T-helper 9 cell (primary cell): ENCODE results near the gene IGF2BP1.
A peak's percentile ranks its signal among the peaks of the same experiment; 100 is the strongest.
"Not testable (repeated sequence)": the region's sequence is repeated elsewhere in the genome, so short reads cannot be mapped to it uniquely, and the experiment has no call there.

Source experiments
- DNase-seq: peaks from one replicate; pipeline ENCODE4 v3.0.0-alpha.2; 2020

IGF2BP1 gene

DNA sequence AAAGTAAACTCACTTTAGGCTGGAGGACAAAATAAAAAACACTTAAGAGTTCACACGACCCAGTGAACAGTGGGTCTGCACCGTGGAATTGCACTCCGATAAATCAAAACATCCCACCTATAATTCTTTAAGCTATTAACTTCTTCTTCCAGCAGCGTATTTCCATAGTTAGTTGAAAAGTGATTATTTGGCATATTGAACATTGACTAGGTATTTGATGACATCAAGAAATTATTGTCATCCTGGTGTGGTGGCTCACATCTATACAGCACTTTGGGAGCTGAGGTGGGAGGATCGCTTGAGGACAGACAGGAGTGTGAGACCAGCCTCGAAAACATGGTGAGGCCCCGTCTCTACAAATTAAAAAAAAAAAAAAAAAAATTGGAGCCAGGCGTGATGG lies 23.4 kb downstream of the IGF2BP1 start:
- no peak for DNase-seq

GRCh38 chr17:49021095-49021767 lies 24.0 kb downstream of the IGF2BP1 start:
- DNase-seq, result no peak

DNA sequence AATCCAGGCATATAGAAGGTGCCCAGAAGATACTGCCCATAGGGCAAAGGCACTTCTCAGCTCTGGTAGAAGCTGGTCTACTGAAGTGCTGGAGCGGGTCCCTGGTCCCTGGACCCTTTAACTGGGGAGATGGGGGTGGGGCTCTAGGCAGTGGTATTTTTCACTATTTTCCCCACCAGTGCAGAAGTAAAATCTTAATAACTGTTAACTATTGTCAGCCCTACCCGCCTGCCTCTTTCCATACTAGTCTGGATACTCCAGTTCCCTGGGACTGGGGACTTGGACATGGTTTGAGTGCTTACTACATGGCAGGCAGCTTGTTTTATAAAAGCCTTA lies 24.6 kb downstream of the IGF2BP1 start:
- no peak for DNase-seq

DNA sequence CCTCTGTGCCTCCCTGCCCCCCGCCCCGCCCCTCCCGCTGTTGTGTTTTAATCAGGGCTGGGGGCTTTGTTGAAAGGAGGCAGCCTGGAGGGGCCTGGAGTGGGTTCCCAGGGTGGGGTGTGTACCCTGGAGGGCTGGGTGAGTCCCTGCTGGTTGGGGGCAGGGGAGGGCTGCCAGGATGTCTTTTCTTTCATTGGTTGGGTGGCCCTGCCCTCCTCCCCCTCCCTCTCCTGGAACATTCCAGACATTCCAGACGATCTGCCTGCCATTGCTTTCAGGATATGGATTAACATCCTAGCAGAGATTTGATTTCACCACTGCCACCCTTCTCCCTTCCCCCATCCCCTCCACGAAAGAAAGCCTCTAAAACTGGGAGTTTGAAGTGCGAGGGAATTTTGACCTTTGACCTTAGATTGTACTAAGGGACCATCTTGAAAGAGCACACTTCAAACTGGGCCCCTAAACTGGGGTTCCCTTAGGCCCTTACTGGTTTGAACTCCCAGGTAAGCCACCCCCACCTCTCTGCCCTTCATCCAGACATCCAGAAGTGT lies 25.3 kb downstream of the IGF2BP1 start:
- no peak for DNase-seq

- DNase-seq, result no peak
These were observed 27.3 kb downstream of the IGF2BP1 start for GRCh38 chr17:49024523-49024922.

GRCh38 chr17:49026447-49026846 lies 29.3 kb downstream of the IGF2BP1 start:
- DNase-seq, result not testable (repeated sequence)

- DNase-seq, result no peak
These were observed 31.1 kb downstream of the IGF2BP1 start for GRCh38 chr17:49028271-49028670.

GRCh38 chr17:49029801-49030200 lies 32.6 kb downstream of the IGF2BP1 start:
- no peak for DNase-seq

- no peak for DNase-seq
These were observed 35.1 kb downstream of the IGF2BP1 start for GRCh38 chr17:49031965-49032928.

- peak; percentile 10 for DNase-seq
These were observed 38.5 kb downstream of the IGF2BP1 start for GRCh38 chr17:49035470-49036269.

GRCh38 chr17:49036270-49036626 lies 39.1 kb downstream of the IGF2BP1 start:
- no peak for DNase-seq

GRCh38 chr17:49038138-49038537 lies 41.0 kb downstream of the IGF2BP1 start:
- no peak for DNase-seq

- no peak for DNase-seq
These were observed 41.4 kb downstream of the IGF2BP1 start for GRCh38 chr17:49038544-49038943.

- not testable (repeated sequence) for DNase-seq
These were observed 42.3 kb downstream of the IGF2BP1 start for GRCh38 chr17:49039518-49039917.

GRCh38 chr17:49041527-49041926 lies 44.3 kb downstream of the IGF2BP1 start:
- DNase-seq, result no peak

DNA sequence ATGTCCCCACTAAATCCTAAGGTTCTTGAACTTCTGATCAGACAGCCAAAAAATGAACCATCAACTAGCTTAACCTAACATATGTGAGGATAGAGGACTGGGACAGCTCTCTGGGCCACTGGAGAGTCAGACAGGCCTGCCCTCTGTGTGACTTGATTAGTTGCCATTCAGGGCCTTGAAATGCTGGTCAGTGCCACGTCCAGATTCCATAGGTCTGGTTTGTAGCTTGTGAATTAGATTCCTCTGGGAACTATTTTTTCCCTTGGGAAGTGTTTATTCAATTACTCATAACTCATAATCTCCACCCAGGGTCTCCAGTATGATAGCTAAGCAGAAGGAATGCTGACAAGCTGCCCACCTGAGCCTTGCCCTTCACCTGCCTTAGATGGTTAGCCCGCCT lies 48.2 kb downstream of the IGF2BP1 start:
- no peak for DNase-seq

DNA sequence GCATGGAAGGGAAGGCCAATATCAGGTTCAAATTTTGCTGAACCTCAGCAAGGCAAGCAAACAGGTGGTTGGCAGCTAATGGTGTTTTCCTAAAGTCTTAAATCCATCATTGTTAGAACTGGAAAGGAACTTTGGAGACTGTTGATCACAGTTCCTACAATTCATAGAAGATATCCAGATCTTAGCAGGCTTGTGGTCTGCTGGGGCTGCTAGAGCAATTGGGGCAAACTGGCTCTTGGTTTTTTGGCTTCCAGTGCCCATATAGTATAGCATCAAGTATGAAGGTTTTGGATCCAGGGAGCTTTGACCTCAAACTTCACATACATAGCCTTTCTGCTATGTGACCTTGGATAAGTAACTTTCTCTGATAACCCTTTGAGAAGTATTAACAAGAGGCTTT lies 49.7 kb downstream of the IGF2BP1 start:
- DNase-seq, result no peak

- DNase-seq, result no peak
These were observed 52.1 kb downstream of the IGF2BP1 start for GRCh38 chr17:49049265-49049664.

DNA sequence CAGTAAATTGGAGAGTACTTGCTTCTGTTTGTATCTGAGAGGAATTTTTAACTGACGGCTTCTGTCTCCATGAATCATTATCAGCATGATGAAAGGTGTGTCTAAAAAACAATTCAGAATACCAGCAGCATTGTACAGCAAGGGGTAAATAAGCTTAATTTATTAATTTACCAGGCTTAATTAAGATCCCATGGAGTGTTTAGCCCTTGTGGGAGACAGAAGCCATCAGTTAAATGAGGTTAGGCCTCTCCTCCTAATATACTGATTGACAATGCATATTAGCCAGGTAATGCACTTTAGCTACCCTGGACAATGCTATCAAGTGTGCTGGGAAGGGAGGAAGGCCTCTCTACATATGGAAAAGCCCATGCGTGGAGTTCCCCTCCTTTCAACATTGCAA lies 53.4 kb downstream of the IGF2BP1 start:
- no peak for DNase-seq

DNA sequence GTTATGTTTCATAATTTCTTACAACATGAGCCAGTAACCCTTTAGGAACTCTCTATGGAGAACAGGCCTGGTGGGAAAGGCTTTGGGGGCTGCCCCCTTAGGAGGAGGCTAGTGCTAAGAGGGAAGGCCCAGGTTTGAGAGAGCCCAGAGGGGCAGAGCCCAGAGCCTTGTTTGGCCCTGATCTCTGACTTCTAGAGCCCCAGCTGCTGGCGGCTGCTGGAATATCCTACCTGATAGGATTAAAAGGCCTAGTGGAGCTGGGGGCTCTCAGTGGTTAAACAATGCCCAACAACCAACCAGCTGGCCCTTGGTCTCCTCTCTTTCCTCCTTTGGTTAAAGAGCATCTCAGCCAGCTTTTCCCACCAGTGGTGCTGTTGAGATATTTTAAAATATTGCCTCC lies 54.1 kb downstream of the IGF2BP1 start:
- DNase-seq, result no peak

GRCh38 chr17:49053171-49053829 lies 56.1 kb downstream of the IGF2BP1 start:
- DNase-seq, result no peak

- DNase-seq, result no peak
These were observed 57.3 kb downstream of the IGF2BP1 start for GRCh38 chr17:49054342-49055092.
